HCT116 (cell line): ENCODE data around the gene ARHGAP40. TPM values are rescaled to one million over a fixed set of nuclear protein-coding genes. Genes with fewer than 3 reads are reported as not detected.

Source experiments
- total RNA-seq: library from RNA; stranded (reverse); gene quantifications from one replicate; pipeline ENCODE4 v1.2.1, GENCODE V29; 2021; ENCODE audit not compliant: unreplicated experiment

The ARHGAP40 gene
- total RNA-seq, 1 experiment from 2014 or later: 3.4 TPM

Other genes starting within 250 kb of the ARHGAP40 start
- gene SNHG17, start 166.5 kb upstream of the ARHGAP40 start, total RNA-seq: 65.7 TPM
- 24.0 TPM for gene RALGAPB, start 129.0 kb upstream of the ARHGAP40 start, total RNA-seq
- gene ADIG, start 20.6 kb upstream of the ARHGAP40 start, total RNA-seq: not detected
- not detected for gene SLC32A1, start 122.7 kb downstream of the ARHGAP40 start, total RNA-seq
- gene ACTR5, start 146.7 kb downstream of the ARHGAP40 start, total RNA-seq: 22.0 TPM
- gene PPP1R16B, start 203.9 kb downstream of the ARHGAP40 start, total RNA-seq: 0.52 TPM